Measurements from ENCODE around the gene MSH3.

DNA sequence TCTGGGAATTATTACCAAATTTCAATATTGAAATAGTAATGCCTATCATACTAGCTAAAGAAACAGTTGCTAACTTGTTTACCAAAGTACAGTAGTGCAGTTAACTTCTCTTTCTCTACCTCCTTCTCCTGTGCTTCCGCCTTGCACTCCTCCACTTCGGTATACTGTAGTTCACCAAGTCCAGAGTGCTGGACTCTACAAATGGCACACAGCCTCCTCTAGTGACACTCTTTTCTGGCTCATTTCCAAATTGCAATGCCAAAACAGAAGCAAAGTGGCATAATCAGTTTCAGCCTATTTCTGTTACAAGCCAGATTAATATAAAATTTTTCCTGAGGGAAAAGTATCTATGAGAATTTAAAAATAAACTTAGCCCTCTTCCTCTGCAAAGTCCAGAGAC, 219.7 kb downstream of the MSH3 start:
- TF ChIP-seq, protein P1, sequence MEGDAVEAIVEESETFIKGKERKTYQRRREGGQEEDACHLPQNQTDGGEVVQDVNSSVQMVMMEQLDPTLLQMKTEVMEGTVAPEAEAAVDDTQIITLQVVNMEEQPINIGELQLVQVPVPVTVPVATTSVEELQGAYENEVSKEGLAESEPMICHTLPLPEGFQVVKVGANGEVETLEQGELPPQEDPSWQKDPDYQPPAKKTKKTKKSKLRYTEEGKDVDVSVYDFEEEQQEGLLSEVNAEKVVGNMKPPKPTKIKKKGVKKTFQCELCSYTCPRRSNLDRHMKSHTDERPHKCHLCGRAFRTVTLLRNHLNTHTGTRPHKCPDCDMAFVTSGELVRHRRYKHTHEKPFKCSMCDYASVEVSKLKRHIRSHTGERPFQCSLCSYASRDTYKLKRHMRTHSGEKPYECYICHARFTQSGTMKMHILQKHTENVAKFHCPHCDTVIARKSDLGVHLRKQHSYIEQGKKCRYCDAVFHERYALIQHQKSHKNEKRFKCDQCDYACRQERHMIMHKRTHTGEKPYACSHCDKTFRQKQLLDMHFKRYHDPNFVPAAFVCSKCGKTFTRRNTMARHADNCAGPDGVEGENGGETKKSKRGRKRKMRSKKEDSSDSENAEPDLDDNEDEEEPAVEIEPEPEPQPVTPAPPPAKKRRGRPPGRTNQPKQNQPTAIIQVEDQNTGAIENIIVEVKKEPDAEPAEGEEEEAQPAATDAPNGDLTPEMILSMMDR (IDR thresholded peaks at IDR 0.05): no peak
- TF ChIP-seq POLR2A (IDR thresholded peaks at IDR 0.05): no peak

Data from body of pancreas (tissue), 4 donors.